Suprapubic skin (tissue), 4 donors: ENCODE measurements around the gene CCSER1. TPM values are rescaled to one million over a fixed set of nuclear protein-coding genes. Genes with fewer than 3 reads are reported as not detected.

ENCODE experiments used
- DNase-seq, 2 donors: peaks; one replicate each; pipeline ENCODE4 v3.0.0-alpha.2; 2019; ENCODE audit warnings: low spot score in 2 of 2
- H3K27ac ChIP-seq: fragments of 200-600 bp; sonication (generic); one replicate; pipeline ENCODE4 v1.5.1; 2019
- H3K27me3 ChIP-seq: fragments of 200-600 bp; sonication (generic); one replicate; pipeline ENCODE4 v1.5.1; 2019
- H3K36me3 ChIP-seq: fragments of 200-600 bp; sonication (generic); one replicate; pipeline ENCODE4 v1.5.1; 2019
- H3K4me1 ChIP-seq: fragments of 200-600 bp; sonication (generic); one replicate; pipeline ENCODE4 v1.5.1; 2019
- H3K4me3 ChIP-seq: fragments of 200-600 bp; sonication (generic); one replicate; pipeline ENCODE4 v1.5.1; 2019; ENCODE audit warnings: mild to moderate bottlenecking
- H3K9me3 ChIP-seq: fragments of 200-600 bp; sonication (generic); one replicate; pipeline ENCODE4 v1.5.1; 2019
- EP300 ChIP-seq: sonication (generic); formaldehyde crosslinking; IDR thresholded peaks from one replicate; pipeline ENCODE4 v1.6.1; 2017; ENCODE audit warnings: antibody characterized with exemption
- POLR2A ChIP-seq, 2 donors: fragments of 450-650 bp; IDR thresholded peaks; one replicate each; pipeline ENCODE4 v1.6.1; 2017; ENCODE audit warnings: antibody characterized with exemption in 2 of 2, mild to moderate bottlenecking in 2 of 2, moderate library complexity in 2 of 2
- POLR2AphosphoS5 ChIP-seq, 3 donors: sonication (generic); formaldehyde crosslinking; IDR thresholded peaks; one replicate each; pipeline ENCODE4 v1.6.1; 2017; ENCODE audit warnings: antibody characterized with exemption in 3 of 3
- WGBS: methylation state at CpG from one replicate; pipeline ENCODE4 v1.1.5; 2018; 5-methylcytosine and 5-hydroxymethylcytosine counted together
- total RNA-seq, 4 donors: library from RNA; depleted of rRNA; stranded (reverse); fragments of >200 nt; gene quantifications; one replicate each; pipeline ENCODE4 v1.1.0, GENCODE V29; 2016
- TF ChIP-seq, protein P1 (sequence below), 2 donors: fragments of 200-600 bp in 1 of 2; fragments of 450-650 bp in 1 of 2; sonication (generic) in 1 of 2; IDR thresholded peaks; one replicate each; pipeline ENCODE4 v1.5.1; 2016 to 2019; ENCODE audit warnings: antibody characterized with exemption in 2 of 2, mild to moderate bottlenecking in 1 of 2, moderate library complexity in 1 of 2

CCSER1 gene
- total RNA-seq, 4 donors from 2014 or later = 6.7 to 39.5 (median 11.8) TPM

DNA sequence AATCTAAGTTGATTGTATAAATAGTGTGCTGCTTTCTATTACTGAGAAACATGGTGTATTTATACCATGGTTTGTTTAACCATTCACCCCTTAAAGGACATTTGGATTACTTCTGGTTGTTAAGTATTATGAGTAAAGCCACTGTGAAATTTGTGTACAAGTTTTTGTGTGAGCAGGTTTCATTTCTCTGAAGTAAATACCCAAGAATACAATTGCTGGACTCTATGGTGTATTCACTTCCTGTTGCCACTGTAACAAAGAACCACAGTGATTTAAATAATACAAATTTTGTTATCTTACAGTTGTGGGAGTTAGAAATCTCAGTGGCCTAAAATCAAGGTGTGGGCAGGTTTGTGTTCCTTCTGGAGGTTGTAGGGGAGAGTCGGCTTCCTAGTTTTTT is 869.6 kb downstream of the CCSER1 start:
- WGBS = 93% methylated on average over 1 of the region's 1 CpG
- Histone ChIP-seq H3K9me3 (no peaks in the 10 kb centered on the region), H3K4me1 (no peaks in the 10 kb centered on the region), H3K36me3 (no peaks in the 10 kb centered on the region), H3K27ac (no peak overlapping the region), H3K27me3 (no peaks in the 10 kb centered on the region), H3K4me3 (no peak overlapping the region)
- TF ChIP-seq, protein P1, sequence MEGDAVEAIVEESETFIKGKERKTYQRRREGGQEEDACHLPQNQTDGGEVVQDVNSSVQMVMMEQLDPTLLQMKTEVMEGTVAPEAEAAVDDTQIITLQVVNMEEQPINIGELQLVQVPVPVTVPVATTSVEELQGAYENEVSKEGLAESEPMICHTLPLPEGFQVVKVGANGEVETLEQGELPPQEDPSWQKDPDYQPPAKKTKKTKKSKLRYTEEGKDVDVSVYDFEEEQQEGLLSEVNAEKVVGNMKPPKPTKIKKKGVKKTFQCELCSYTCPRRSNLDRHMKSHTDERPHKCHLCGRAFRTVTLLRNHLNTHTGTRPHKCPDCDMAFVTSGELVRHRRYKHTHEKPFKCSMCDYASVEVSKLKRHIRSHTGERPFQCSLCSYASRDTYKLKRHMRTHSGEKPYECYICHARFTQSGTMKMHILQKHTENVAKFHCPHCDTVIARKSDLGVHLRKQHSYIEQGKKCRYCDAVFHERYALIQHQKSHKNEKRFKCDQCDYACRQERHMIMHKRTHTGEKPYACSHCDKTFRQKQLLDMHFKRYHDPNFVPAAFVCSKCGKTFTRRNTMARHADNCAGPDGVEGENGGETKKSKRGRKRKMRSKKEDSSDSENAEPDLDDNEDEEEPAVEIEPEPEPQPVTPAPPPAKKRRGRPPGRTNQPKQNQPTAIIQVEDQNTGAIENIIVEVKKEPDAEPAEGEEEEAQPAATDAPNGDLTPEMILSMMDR (IDR thresholded peaks at IDR 0.05) = no peak
- TF ChIP-seq POLR2AphosphoS5 (IDR thresholded peaks at IDR 0.05) (no peak), EP300 (no peak), POLR2A (IDR thresholded peaks at IDR 0.05) (no peak)
- no peak for DNase-seq

DNA sequence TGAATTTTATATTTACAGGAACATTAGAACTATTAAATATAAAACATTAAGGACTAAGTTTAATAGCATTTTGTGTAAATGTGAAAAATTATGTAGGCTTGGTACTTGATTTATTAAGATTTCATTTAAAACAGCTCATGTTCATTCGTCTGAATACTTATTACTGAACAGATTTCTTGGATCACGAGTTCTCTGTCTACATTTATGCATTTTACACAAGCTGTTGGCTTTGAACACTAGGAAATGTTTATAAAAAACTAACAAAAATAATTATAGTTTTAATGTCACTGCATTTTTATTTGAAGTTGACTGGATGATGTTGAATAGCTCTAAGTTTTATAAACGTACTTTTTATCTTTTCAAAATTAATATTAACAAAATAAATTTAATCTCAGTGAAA is 888.7 kb downstream of the CCSER1 start:
- TF ChIP-seq, protein P1 (IDR thresholded peaks at IDR 0.05) = no peak
- TF ChIP-seq EP300 (no peak), POLR2AphosphoS5 (IDR thresholded peaks at IDR 0.05) (no peak), POLR2A (IDR thresholded peaks at IDR 0.05) (no peak)
- 62% methylated on average over 3 of the region's 3 CpGs for WGBS
- DNase-seq = no peak
- no peaks in the 10 kb centered on the region for H3K4me1 ChIP-seq
- no peak overlapping the region for H3K27ac ChIP-seq
- H3K36me3 ChIP-seq = no peaks in the 10 kb centered on the region
- no peak overlapping the region for H3K4me3 ChIP-seq
- no peaks in the 10 kb centered on the region for H3K9me3 ChIP-seq
- H3K27me3 ChIP-seq = no peaks in the 10 kb centered on the region

DNA sequence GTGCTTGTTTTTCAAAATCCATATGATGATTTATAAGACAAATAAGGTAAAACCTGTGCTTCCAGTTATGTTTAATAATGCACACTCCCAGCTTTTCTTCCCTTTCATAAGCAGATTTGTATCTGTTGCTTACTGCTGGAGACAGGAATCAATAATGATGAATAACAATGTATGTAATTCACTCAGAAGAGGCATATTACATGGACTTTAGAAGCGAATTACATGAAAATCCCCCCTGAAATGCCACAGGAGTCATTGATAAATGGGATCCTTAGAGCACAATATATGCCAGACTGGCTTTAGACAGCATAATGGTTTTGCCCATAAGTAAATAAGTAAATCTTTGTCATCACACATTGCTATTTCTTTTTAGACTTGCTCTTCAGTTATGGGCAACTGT is 892.3 kb downstream of the CCSER1 start:
- H3K27ac ChIP-seq = no peak overlapping the region
- no peaks in the 10 kb centered on the region for H3K27me3 ChIP-seq
- 51% methylated on average over 1 of the region's 1 CpG for WGBS

DNA sequence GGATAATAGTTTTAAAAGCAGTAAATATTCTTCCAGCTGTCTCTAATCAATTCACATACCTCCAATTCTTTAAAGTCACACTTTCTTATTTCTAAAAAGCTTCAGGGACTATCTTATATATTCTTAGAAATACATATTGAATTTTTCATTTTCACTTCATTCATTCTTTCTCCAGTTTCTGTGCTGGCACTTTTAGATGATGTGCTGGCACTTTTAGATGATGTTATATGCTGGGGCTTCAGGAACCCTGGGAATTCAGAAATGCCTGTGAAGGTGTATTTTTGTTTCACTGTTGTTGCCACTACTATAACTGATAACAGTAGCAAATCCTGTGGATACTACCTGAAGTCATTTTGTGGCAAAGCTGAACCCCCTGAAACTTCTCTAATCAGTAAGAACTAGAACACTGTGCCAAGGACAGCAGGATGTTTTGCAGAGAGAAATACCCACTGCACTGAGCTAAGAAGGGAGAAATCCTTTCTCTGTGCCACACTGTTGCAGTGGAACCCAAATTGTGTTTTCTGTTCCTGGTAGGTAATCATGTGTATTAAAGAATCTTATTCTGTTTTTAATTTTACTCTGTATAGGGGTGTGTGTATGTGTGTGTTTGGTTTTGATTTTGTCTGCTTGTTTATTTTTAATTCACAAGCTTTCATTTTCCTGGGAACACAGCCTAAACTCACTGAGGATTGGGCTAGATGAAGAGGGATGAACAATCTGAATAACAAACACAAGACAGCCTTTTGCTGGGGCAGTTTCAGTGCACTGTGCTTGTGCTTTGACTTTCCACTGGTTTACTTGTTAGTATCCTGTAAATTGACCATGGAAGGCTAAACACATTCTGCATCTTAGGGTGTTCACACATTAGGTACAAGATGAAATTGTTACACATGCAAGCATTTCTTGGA is 898.3 kb downstream of the CCSER1 start:
- Histone ChIP-seq H3K9me3 (no peaks in the 10 kb centered on the region), H3K27ac (no peak overlapping the region), H3K27me3 (no peaks in the 10 kb centered on the region), H3K4me3 (no peak overlapping the region), H3K36me3 (no peaks in the 10 kb centered on the region), H3K4me1 (no peaks in the 10 kb centered on the region)
- no peak for TF ChIP-seq POLR2A (IDR thresholded peaks at IDR 0.05)
- no peak for DNase-seq

More for the DNA sequence above, 892.3 kb downstream of the CCSER1 start:
- Histone ChIP-seq H3K36me3 (no peaks in the 10 kb centered on the region), H3K4me3 (no peak overlapping the region), H3K4me1 (no peaks in the 10 kb centered on the region), H3K9me3 (no peaks in the 10 kb centered on the region)
- no peak for DNase-seq
- TF ChIP-seq POLR2AphosphoS5 (IDR thresholded peaks at IDR 0.05) (no peak), EP300 (no peak), POLR2A (IDR thresholded peaks at IDR 0.05) (no peak)
- TF ChIP-seq, protein P1 (IDR thresholded peaks at IDR 0.05) = no peak

DNA sequence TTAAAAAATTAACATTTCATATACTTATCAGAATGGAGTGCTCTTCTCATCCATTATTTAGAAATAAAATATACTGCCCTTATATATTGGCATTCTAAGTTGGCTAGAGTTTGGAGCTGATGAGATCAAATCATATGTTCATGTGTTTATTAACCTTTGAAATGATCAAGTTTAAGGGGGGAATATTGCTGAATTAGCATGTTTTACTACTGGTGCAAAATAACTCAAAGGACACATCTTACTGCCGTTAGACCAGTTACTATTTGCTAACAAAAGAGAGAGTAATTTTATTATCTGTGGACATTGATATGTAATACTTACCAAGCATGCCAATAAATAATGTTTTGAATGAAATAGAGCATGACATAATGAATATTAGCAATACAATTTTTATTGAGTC is 901.0 kb downstream of the CCSER1 start:
- H3K36me3 ChIP-seq = no peaks in the 10 kb centered on the region
- WGBS = 88% methylated on average over 1 of the region's 1 CpG

More for the DNA sequence above, 901.0 kb downstream of the CCSER1 start:
- Histone ChIP-seq H3K4me1 (no peaks in the 10 kb centered on the region), H3K9me3 (no peaks in the 10 kb centered on the region), H3K27ac (no peak overlapping the region), H3K27me3 (no peaks in the 10 kb centered on the region), H3K4me3 (no peak overlapping the region)
- no peak for DNase-seq
- TF ChIP-seq, protein P1 (IDR thresholded peaks at IDR 0.05) = no peak
- TF ChIP-seq POLR2A (IDR thresholded peaks at IDR 0.05) (no peak), POLR2AphosphoS5 (IDR thresholded peaks at IDR 0.05) (no peak), EP300 (no peak)
